HEK293T (cell line): ENCODE data around the gene SYNE1.

Experiments
- LEF1 ChIP-seq: fragments of 450-650 bp; IDR thresholded peaks from 2 replicates; pipeline ENCODE4 v1.6.1; 2017; ENCODE audit warnings: mild to moderate bottlenecking, borderline replicate concordance
- NFRKB ChIP-seq: fragments of 450-650 bp; IDR thresholded peaks from 2 replicates; pipeline ENCODE4 v1.6.1; 2016; ENCODE audit warnings: mild to moderate bottlenecking, moderate library complexity

DNA sequence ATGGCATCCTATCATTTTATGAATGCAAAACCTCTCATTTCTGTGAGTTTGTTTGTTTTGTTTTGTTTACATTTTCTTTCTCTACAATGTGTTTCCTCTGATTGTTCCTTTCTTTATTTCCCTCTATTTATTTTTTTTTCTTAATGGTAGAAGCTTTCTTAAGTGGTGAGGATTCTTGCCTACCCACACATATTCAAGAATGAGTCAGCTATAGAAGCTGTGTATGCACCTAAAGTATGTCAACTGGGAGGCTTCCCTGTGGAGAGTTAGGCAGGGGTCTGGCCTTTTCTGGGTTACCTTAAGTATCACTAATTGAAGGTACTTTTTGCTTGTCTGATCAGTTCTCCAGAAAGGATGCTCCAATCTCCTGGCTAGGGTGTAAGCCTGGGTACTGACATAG is 475.7 kb downstream of the SYNE1 start:
- TF ChIP-seq LEF1, result no peak
- TF ChIP-seq NFRKB, result no peak
